Neuronal stem cell (in vitro differentiated cells): ENCODE data around the gene SLC9C2.
A peak's percentile ranks its signal among the peaks of the same experiment; 100 is the strongest.

Source experiments
- DNase-seq: peaks from one replicate; pipeline ENCODE4 v3.0.0-alpha.2; 2013; ENCODE audit warnings: low spot score
- H2AFZ ChIP-seq: one replicate; pipeline ENCODE4 v1.6.1; 2013; ENCODE audit warnings: mild to moderate bottlenecking, low read length, inconsistent platforms
- H2AK5ac ChIP-seq: 2 replicates; pipeline ENCODE4 v1.6.1; 2013; ENCODE audit warnings: low read depth, mild to moderate bottlenecking, inconsistent platforms, low read length, moderate library complexity, mixed read lengths
- H2BK120ac ChIP-seq: 2 replicates; pipeline ENCODE4 v1.6.1; 2013; ENCODE audit warnings: low read depth, mild to moderate bottlenecking, inconsistent platforms, low read length, moderate library complexity, mixed read lengths
- H2BK12ac ChIP-seq: one replicate; pipeline ENCODE4 v1.6.1; 2013; ENCODE audit warnings: low read length, inconsistent platforms
- H2BK15ac ChIP-seq: 2 replicates; pipeline ENCODE4 v1.6.1; 2013; ENCODE audit warnings: mild to moderate bottlenecking, low read length, inconsistent platforms, mixed read lengths
- H2BK5ac ChIP-seq: one replicate; pipeline ENCODE4 v1.6.1; 2013; ENCODE audit warnings: inconsistent platforms, mild to moderate bottlenecking, low read length, moderate library complexity
- H3K14ac ChIP-seq: one replicate; pipeline ENCODE4 v1.6.1; 2013; ENCODE audit warnings: low read length, inconsistent platforms
- H3K18ac ChIP-seq: 2 replicates; pipeline ENCODE4 v1.6.1; 2013; ENCODE audit warnings: low read length, inconsistent platforms
- H3K23ac ChIP-seq: 2 replicates; pipeline ENCODE4 v1.6.1; 2013; ENCODE audit warnings: low read depth, mild to moderate bottlenecking, mixed read lengths, low read length, inconsistent platforms; ENCODE audit not compliant: poor library complexity
- H3K27ac ChIP-seq: replicated peaks from 3 replicates; pipeline ENCODE4 v1.5.1; 2013; ENCODE audit warnings: low read length, inconsistent platforms
- H3K27me3 ChIP-seq, 3 experiments: 2 replicates each; pipeline ENCODE4 v1.6.1; 2013; ENCODE audit warnings: low read length in 3 of 3, mild to moderate bottlenecking in 2 of 3, inconsistent platforms in 1 of 3, low read depth in 1 of 3, mixed read lengths in 1 of 3, moderate library complexity in 1 of 3; ENCODE audit not compliant: control insufficient read depth in 3 of 3, insufficient read depth in 3 of 3
- H3K36me3 ChIP-seq, 2 donors: replicated peaks in 1 of 2; 2 replicates each; pipeline ENCODE4 v1.6.1; 2013; ENCODE audit warnings: low read length in 2 of 2; ENCODE audit not compliant: control insufficient read depth in 2 of 2, insufficient read depth in 2 of 2
- H3K4ac ChIP-seq: 2 replicates; pipeline ENCODE4 v1.6.1; 2013; ENCODE audit warnings: inconsistent platforms, mild to moderate bottlenecking, low read length, moderate library complexity
- H3K4me1 ChIP-seq, 2 donors: 1 replicate in 1 of 2; 2 replicates in 1 of 2; pipeline ENCODE4 v1.6.1; 2013; ENCODE audit warnings: low read length in 2 of 2, low read depth in 1 of 2; ENCODE audit not compliant: control insufficient read depth in 2 of 2, insufficient read depth in 1 of 2
- H3K4me2 ChIP-seq: one replicate; pipeline ENCODE4 v1.6.1; 2013; ENCODE audit warnings: mild to moderate bottlenecking, low read length, inconsistent platforms; ENCODE audit not compliant: insufficient read depth, poor library complexity, severe bottlenecking
- H3K4me3 ChIP-seq, 2 donors: 2 replicates each; pipeline ENCODE4 v1.5.1; 2013; ENCODE audit warnings: low read length in 2 of 2, mild to moderate bottlenecking in 2 of 2, inconsistent platforms in 1 of 2, moderate library complexity in 1 of 2
- H3K79me1 ChIP-seq: one replicate; pipeline ENCODE4 v1.6.1; 2013; ENCODE audit warnings: low read depth, mild to moderate bottlenecking, inconsistent platforms, low read length, moderate library complexity
- H3K9ac ChIP-seq: one replicate; pipeline ENCODE4 v1.6.1; 2013; ENCODE audit warnings: mild to moderate bottlenecking, low read depth, low read length, inconsistent platforms; ENCODE audit not compliant: poor library complexity
- H3K9me3 ChIP-seq, 2 donors: replicated peaks in 1 of 2; 2 replicates each; pipeline versions ENCODE3 to v1.6.1; 2013; ENCODE audit warnings: low read length in 2 of 2, mild to moderate bottlenecking in 2 of 2, inconsistent platforms in 1 of 2, low read depth in 1 of 2, mixed read lengths in 1 of 2, moderate library complexity in 1 of 2; ENCODE audit not compliant: control insufficient read depth in 2 of 2, insufficient read depth in 1 of 2
- H4K8ac ChIP-seq: one replicate; pipeline ENCODE4 v1.6.1; 2013; ENCODE audit warnings: low read depth, mild to moderate bottlenecking, inconsistent platforms, low read length, moderate library complexity
- H4K91ac ChIP-seq: one replicate; pipeline ENCODE4 v1.6.1; 2013; ENCODE audit warnings: low read length, low read depth, mild to moderate bottlenecking, inconsistent platforms; ENCODE audit not compliant: poor library complexity
- WGBS, 2 donors: extraction: QIAGEN DNeasy Blood & Tissue Kit; methylation state at CpG; one replicate each; pipeline ENCODE4 v1.1.7; 2013; ENCODE audit warnings: missing lambda C conversion rate in 2 of 2, mixed read lengths in 1 of 2; ENCODE audit not compliant: insufficient read length in 2 of 2, insufficient replicate concordance in 1 of 2; ENCODE audit errors: extremely low coverage in 2 of 2; 5-methylcytosine and 5-hydroxymethylcytosine counted together

The SLC9C2 gene

DNA sequence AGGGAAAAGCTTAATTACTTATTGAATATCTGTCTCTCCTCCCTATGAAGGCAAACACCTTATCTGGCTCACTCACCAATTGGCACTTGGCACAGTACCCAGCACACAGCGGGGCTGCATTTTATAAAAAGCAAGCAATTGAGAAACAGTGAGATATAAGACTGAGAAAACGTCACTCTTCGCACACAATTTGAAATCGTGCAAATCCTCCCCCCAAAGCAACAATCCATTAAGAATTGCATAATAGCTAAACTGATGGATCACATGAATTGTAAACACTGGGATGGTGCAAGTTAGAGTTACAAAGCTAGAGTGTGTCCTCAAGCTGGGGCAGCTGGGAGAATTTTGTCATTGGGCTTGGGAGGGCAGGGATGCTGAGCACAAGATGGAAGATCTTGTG, 98.6 kb downstream of the SLC9C2 start:
- Histone ChIP-seq H3K4me1 (peaks cover 11 to 17% of the 10 kb centered on the region in 2 donors), H3K14ac (no peak overlapping the region), H3K27ac (no peak overlapping the region), H2BK5ac (no peak overlapping the region), H3K23ac (no peak overlapping the region), H2AK5ac (no peak overlapping the region), H4K91ac (no peak overlapping the region), H2BK15ac (no peak overlapping the region), H3K79me1 (no peaks in the 10 kb centered on the region), H3K4me2 (no peak overlapping the region), H3K36me3 (no peaks in the 10 kb centered on the region), H2BK12ac (no peak overlapping the region), H2AFZ (no peak overlapping the region), H3K18ac (no peak overlapping the region), H3K27me3 (peaks cover 0 to 44% (median 0%) of the 10 kb centered on the region in 3 experiments), H3K4me3 (no peak overlapping the region), H3K4ac (no peak overlapping the region), H3K9ac (no peak overlapping the region), H2BK120ac (no peak overlapping the region), H4K8ac (no peak overlapping the region), H3K9me3 (peaks cover 0 to 3% of the 10 kb centered on the region in 2 donors)
- DNase-seq: no peak
- no CpG with 5 or more reads among the region's 4 CpGs for WGBS, 2 donors

DNA sequence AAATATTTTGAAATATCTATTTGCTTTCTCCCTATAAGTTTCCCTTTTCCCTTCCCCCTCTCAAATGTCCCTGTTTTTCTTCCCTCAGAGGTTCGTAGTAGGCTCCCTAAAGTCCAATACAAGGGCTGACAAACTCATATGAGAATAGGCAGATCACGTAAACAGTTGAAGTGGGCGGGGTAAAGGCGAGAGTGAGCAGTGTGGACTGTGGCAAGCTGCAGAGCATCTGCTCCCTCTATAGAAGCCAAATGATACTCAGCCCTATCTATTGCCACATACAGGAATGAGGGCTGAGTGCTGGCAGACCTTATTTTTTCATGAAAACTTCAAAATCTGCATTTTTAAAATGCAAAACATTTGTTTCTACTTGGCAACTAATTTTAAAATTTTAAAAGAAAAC, 99.5 kb downstream of the SLC9C2 start:
- no peak overlapping the region for H3K23ac ChIP-seq
- no peak overlapping the region for H3K14ac ChIP-seq
- no CpG with 5 or more reads among the region's 4 CpGs for WGBS, 2 donors
- no peak overlapping the region for H3K9ac ChIP-seq
- no peak overlapping the region for H2AFZ ChIP-seq
- no peak overlapping the region for H3K4me3 ChIP-seq
- no peak overlapping the region for H2BK12ac ChIP-seq
- no peak overlapping the region for H3K18ac ChIP-seq
- H3K27me3 ChIP-seq: peaks cover 0 to 44% (median 0%) of the 10 kb centered on the region in 3 experiments
- no peaks in the 10 kb centered on the region for H3K36me3 ChIP-seq
- no peak overlapping the region for H4K91ac ChIP-seq
- H4K8ac ChIP-seq: no peak overlapping the region
- no peak overlapping the region for H2BK120ac ChIP-seq
- no peak overlapping the region for H3K4me2 ChIP-seq
- no peak overlapping the region for H2AK5ac ChIP-seq
- H2BK15ac ChIP-seq: no peak overlapping the region
- DNase-seq: no peak
- H3K4ac ChIP-seq: no peak overlapping the region
- H3K79me1 ChIP-seq: no peaks in the 10 kb centered on the region
- H3K9me3 ChIP-seq: peaks cover 0 to 3% of the 10 kb centered on the region in 2 donors
- H2BK5ac ChIP-seq: no peak overlapping the region
- peaks cover 11 to 17% of the 10 kb centered on the region in 2 donors for H3K4me1 ChIP-seq
- no peak overlapping the region for H3K27ac ChIP-seq

DNA sequence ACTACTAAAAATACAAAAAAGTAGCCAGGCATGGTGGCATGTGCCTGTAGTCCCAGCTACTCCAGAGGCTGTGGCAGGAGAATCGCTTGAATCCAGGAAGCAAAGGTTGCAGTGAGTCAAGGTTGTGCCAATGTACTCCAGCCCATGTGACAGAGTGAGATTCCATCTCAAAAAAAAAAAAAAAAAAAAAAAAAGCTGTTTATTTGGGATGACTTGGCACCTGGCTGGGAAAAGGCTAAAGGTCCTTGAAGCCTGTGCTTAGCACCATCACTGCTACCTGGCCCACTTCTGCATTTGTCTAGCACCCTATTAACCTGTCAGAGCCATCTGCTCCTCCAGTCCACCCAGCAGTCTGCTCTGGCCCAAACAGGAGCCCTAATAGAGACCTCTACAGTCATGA, 100.8 kb downstream of the SLC9C2 start:
- DNase-seq: no peak
- peaks cover 0 to 44% (median 0%) of the 10 kb centered on the region in 3 experiments for H3K27me3 ChIP-seq
- H3K27ac ChIP-seq: no peak overlapping the region
- H3K4ac ChIP-seq: no peak overlapping the region
- no peaks in the 10 kb centered on the region for H3K79me1 ChIP-seq
- H3K9ac ChIP-seq: no peak overlapping the region
- no CpG with 5 or more reads among the region's 1 CpG for WGBS, 2 donors
- peak overlapping the region; percentile 68 for H2AK5ac ChIP-seq
- no peak overlapping the region for H4K91ac ChIP-seq
- H2BK120ac ChIP-seq: no peak overlapping the region
- peaks cover 4 to 8% of the 10 kb centered on the region in 2 donors for H3K4me1 ChIP-seq
- H3K14ac ChIP-seq: no peak overlapping the region
- H3K4me3 ChIP-seq: no peak overlapping the region
- no peak overlapping the region for H4K8ac ChIP-seq
- H3K4me2 ChIP-seq: no peak overlapping the region
- no peak overlapping the region for H2BK5ac ChIP-seq
- no peak overlapping the region for H2BK15ac ChIP-seq
- H2AFZ ChIP-seq: no peak overlapping the region
- H3K9me3 ChIP-seq: peaks cover 0 to 5% of the 10 kb centered on the region in 2 donors
- H3K18ac ChIP-seq: no peak overlapping the region
- H3K36me3 ChIP-seq: no peaks in the 10 kb centered on the region
- H3K23ac ChIP-seq: no peak overlapping the region
- H2BK12ac ChIP-seq: no peak overlapping the region

DNA sequence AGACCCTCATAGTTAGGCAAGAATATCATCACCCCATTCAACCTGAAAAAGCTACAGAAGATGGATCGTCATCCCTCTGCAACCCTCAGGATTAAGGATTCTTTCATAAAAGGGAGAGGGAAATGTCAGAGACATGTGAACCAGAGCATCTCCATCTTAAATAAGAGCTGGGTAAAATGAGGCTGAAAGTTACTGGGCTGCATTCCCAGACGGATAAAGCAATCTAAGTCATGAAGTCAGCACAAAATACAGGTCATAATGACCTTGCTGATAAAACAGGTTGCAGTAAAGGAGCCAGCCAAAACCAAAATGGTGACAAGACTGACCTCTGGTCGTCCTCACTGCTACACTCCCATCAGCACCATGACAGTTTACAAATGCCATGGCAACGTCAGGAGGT, 103.1 kb downstream of the SLC9C2 start:
- no peak overlapping the region for H3K9ac ChIP-seq
- no peaks in the 10 kb centered on the region for H3K4me1 ChIP-seq
- H2AFZ ChIP-seq: no peak overlapping the region
- no peak overlapping the region for H3K23ac ChIP-seq
- H2BK5ac ChIP-seq: no peak overlapping the region
- no peak overlapping the region for H2AK5ac ChIP-seq
- H3K4me3 ChIP-seq: no peak overlapping the region
- H3K4me2 ChIP-seq: no peak overlapping the region
- no CpG with 5 or more reads among the region's 4 CpGs for WGBS, 2 donors
- no peak overlapping the region for H3K18ac ChIP-seq
- no peak overlapping the region for H4K91ac ChIP-seq
- H3K36me3 ChIP-seq: no peaks in the 10 kb centered on the region
- H4K8ac ChIP-seq: no peak overlapping the region
- peaks cover 0 to 8% of the 10 kb centered on the region in 2 donors for H3K9me3 ChIP-seq
- no peak for DNase-seq
- no peak overlapping the region for H3K27ac ChIP-seq
- H2BK120ac ChIP-seq: no peak overlapping the region
- no peak overlapping the region for H3K14ac ChIP-seq
- no peak overlapping the region for H2BK15ac ChIP-seq
- peaks cover 0 to 24% (median 0%) of the 10 kb centered on the region in 3 experiments for H3K27me3 ChIP-seq
- H3K4ac ChIP-seq: no peak overlapping the region
- no peaks in the 10 kb centered on the region for H3K79me1 ChIP-seq
- no peak overlapping the region for H2BK12ac ChIP-seq
